Measurements from ENCODE around the gene KHNYN. TPM values are rescaled to one million over a fixed set of nuclear protein-coding genes. Genes with fewer than 3 reads are reported as not detected.
"Not testable (repeated sequence)": the region's sequence is repeated elsewhere in the genome, so short reads cannot be mapped to it uniquely, and the experiment has no call there.

Gene KHNYN
- total RNA-seq, 1 experiment from 2014 or later, result 24.8 TPM

GRCh38 chr14:24481622-24482324, 52.0 kb downstream of the KHNYN start:
- peak; percentile 93 for DNase-seq
- Histone ChIP-seq H3K4me3 (ENCODE audit: insufficient read depth, low read depth, low read length) (no peak overlapping the region), H3K27me3 (ENCODE audit: control insufficient read depth, insufficient read depth, low read length) (no peaks in the 10 kb centered on the region), H3K36me3 (replicated peaks; ENCODE audit: control insufficient read depth, insufficient read depth, low read length) (no peaks in the 10 kb centered on the region)

GRCh38 chr14:24482699-24483303, 53.0 kb downstream of the KHNYN start:
- H3K4me3 ChIP-seq (ENCODE audit: insufficient read depth, low read depth, low read length); H3K36me3 ChIP-seq (replicated peaks; ENCODE audit: control insufficient read depth, insufficient read depth, low read length); H3K27me3 ChIP-seq (ENCODE audit: control insufficient read depth, insufficient read depth, low read length); DNase-seq: not testable (repeated sequence)

- no peak for DNase-seq
- Histone ChIP-seq H3K36me3 (replicated peaks; ENCODE audit: control insufficient read depth, insufficient read depth, low read length) (no peaks in the 10 kb centered on the region), H3K4me3 (ENCODE audit: insufficient read depth, low read depth, low read length) (no peak overlapping the region), H3K27me3 (ENCODE audit: control insufficient read depth, insufficient read depth, low read length) (no peaks in the 10 kb centered on the region)
Measured at GRCh38 chr14:24483604-24484252, 54.0 kb downstream of the KHNYN start.

Other genes with a start within 250 kb of the KHNYN start
- gene IPO4, start 241.1 kb upstream of the KHNYN start, total RNA-seq (2014; rRNA removed; shearing (Covaris generic)), result 139 and 149 TPM in 2 replicates
- gene TM9SF1, start 234.5 kb upstream of the KHNYN start, total RNA-seq (2014; rRNA removed; shearing (Covaris generic)), result 27.4 and 35.2 TPM in 2 replicates
- gene TSSK4, start 224.3 kb upstream of the KHNYN start, total RNA-seq (2014; rRNA removed; shearing (Covaris generic)), result not detected in 2 replicates
- 17.6 and 20.8 TPM in 2 replicates for gene CHMP4A, start 216.5 kb upstream of the KHNYN start, total RNA-seq (2014; rRNA removed; shearing (Covaris generic))
- 18.6 and 23.6 TPM in 2 replicates for gene MDP1, start 213.9 kb upstream of the KHNYN start, total RNA-seq (2014; rRNA removed; shearing (Covaris generic))
- gene NEDD8, start 197.6 kb upstream of the KHNYN start, total RNA-seq (2014; rRNA removed; shearing (Covaris generic)), result 195 and 203 TPM in 2 replicates
- 81.6 and 104 TPM in 2 replicates for gene GMPR2, start 197.0 kb upstream of the KHNYN start, total RNA-seq (2014; rRNA removed; shearing (Covaris generic))
- 46.9 and 52.2 TPM in 2 replicates for gene TINF2, start 187.3 kb upstream of the KHNYN start, total RNA-seq (2014; rRNA removed; shearing (Covaris generic))
- gene TGM1, start 166.8 kb upstream of the KHNYN start, total RNA-seq (2014; rRNA removed; shearing (Covaris generic)), result 0.21 and 3.1 TPM in 2 replicates
- gene RABGGTA, start 158.4 kb upstream of the KHNYN start, total RNA-seq (2014; rRNA removed; shearing (Covaris generic)), result 22.8 and 25.9 TPM in 2 replicates
- 13.5 and 18.8 TPM in 2 replicates for gene DHRS1, start 130.2 kb upstream of the KHNYN start, total RNA-seq (2014; rRNA removed; shearing (Covaris generic))
- gene NOP9, start 130.1 kb upstream of the KHNYN start, total RNA-seq (2014; rRNA removed; shearing (Covaris generic)), result 27.2 and 32.4 TPM in 2 replicates
- gene CIDEB, start 122.0 kb upstream of the KHNYN start, total RNA-seq (2014; rRNA removed; shearing (Covaris generic)), result 0.48 TPM in 1 of 2 replicates, not detected in the other
- 4.8 and 7.8 TPM in 2 replicates for gene LTB4R2, start 119.8 kb upstream of the KHNYN start, total RNA-seq (2014; rRNA removed; shearing (Covaris generic))
- gene LTB4R, start 118.5 kb upstream of the KHNYN start, total RNA-seq (2014; rRNA removed; shearing (Covaris generic)), result 4.2 and 5.0 TPM in 2 replicates
- gene ADCY4, start 94.9 kb upstream of the KHNYN start, total RNA-seq (2014; rRNA removed; shearing (Covaris generic)), result 0.17 TPM in 1 of 2 replicates, not detected in the other
- not detected in 2 replicates for gene RIPK3, start 90.0 kb upstream of the KHNYN start, total RNA-seq (2014; rRNA removed; shearing (Covaris generic))
- gene NFATC4, start 61.8 kb upstream of the KHNYN start, total RNA-seq (2014; rRNA removed; shearing (Covaris generic)), result 12.2 and 28.3 TPM in 2 replicates
- 3.6 and 6.1 TPM in 2 replicates for gene NYNRIN, start 31.0 kb upstream of the KHNYN start, total RNA-seq (2014; rRNA removed; shearing (Covaris generic))
- gene CBLN3, start 286 bp upstream of the KHNYN start, total RNA-seq (2014; rRNA removed; shearing (Covaris generic)), result 0.24 and 1.5 TPM in 2 replicates
- gene SDR39U1, start 12.8 kb downstream of the KHNYN start, total RNA-seq (2014; rRNA removed; shearing (Covaris generic)), result 23.5 and 26.7 TPM in 2 replicates
- not detected in 2 replicates for gene CMA1, start 78.3 kb downstream of the KHNYN start, total RNA-seq (2014; rRNA removed; shearing (Covaris generic))
- gene CTSG, start 146.3 kb downstream of the KHNYN start, total RNA-seq (2014; rRNA removed; shearing (Covaris generic)), result 0.10 TPM in 1 of 2 replicates, not detected in the other
- not detected in 2 replicates for gene GZMH, start 179.7 kb downstream of the KHNYN start, total RNA-seq (2014; rRNA removed; shearing (Covaris generic))
- not detected in 2 replicates for gene GZMB, start 204.2 kb downstream of the KHNYN start, total RNA-seq (2014; rRNA removed; shearing (Covaris generic))

Measured in H7 (cell line).